Stimulated activated CD8-positive, alpha-beta memory T cell treated with anti-CD3 and anti-CD28 coated beads, Interleukin-15, amount 100 ng/mL, for 24 hours (primary cell): Measurements from ENCODE around the gene LRSAM1.
"Not testable (repeated sequence)": the region's sequence is repeated elsewhere in the genome, so short reads cannot be mapped to it uniquely, and the experiment has no call there.

Source experiments
- DNase-seq: peaks from one replicate; pipeline ENCODE4 v3.0.0-alpha.2; 2020; ENCODE audit warnings: low read depth

The LRSAM1 gene

GRCh38 chr9:127457191-127457878 lies 6.0 kb downstream of the LRSAM1 start:
- DNase-seq = no peak

- DNase-seq = no peak
These were observed 7.6 kb downstream of the LRSAM1 start for GRCh38 chr9:127458921-127459320.

- no peak for DNase-seq
These were observed 12.1 kb downstream of the LRSAM1 start for GRCh38 chr9:127463382-127463781.

GRCh38 chr9:127463911-127464310 lies 12.6 kb downstream of the LRSAM1 start:
- DNase-seq = no peak

- DNase-seq = not testable (repeated sequence)
These were observed 15.2 kb downstream of the LRSAM1 start for GRCh38 chr9:127466407-127466917.

GRCh38 chr9:127467621-127468020 lies 16.3 kb downstream of the LRSAM1 start:
- DNase-seq = no peak

- no peak for DNase-seq
These were observed 19.4 kb downstream of the LRSAM1 start for GRCh38 chr9:127470662-127471061.

- DNase-seq = no peak
These were observed 22.2 kb downstream of the LRSAM1 start for GRCh38 chr9:127473501-127473900.

- no peak for DNase-seq
These were observed 22.6 kb downstream of the LRSAM1 start for GRCh38 chr9:127473932-127474331.

- DNase-seq = no peak
These were observed 23.3 kb downstream of the LRSAM1 start for GRCh38 chr9:127474592-127474991.

- DNase-seq = no peak
These were observed 28.3 kb downstream of the LRSAM1 start for GRCh38 chr9:127479507-127480081.

- no peak for DNase-seq
These were observed 31.4 kb downstream of the LRSAM1 start for GRCh38 chr9:127482662-127483061.

- no peak for DNase-seq
These were observed 34.7 kb downstream of the LRSAM1 start for GRCh38 chr9:127485995-127486394.

GRCh38 chr9:127488946-127489345 lies 37.6 kb downstream of the LRSAM1 start:
- DNase-seq = no peak

- DNase-seq = no peak
These were observed 38.3 kb downstream of the LRSAM1 start for GRCh38 chr9:127489471-127490115.

- no peak for DNase-seq
These were observed 39.4 kb downstream of the LRSAM1 start for GRCh38 chr9:127490535-127491230.

- DNase-seq = no peak
These were observed 40.2 kb downstream of the LRSAM1 start for GRCh38 chr9:127491516-127491915.

GRCh38 chr9:127492616-127493015 lies 41.3 kb downstream of the LRSAM1 start:
- DNase-seq = no peak

- DNase-seq = no peak
These were observed 42.4 kb downstream of the LRSAM1 start for GRCh38 chr9:127493592-127494303.

GRCh38 chr9:127494304-127494702 lies 43.0 kb downstream of the LRSAM1 start:
- no peak for DNase-seq

- DNase-seq = no peak
These were observed 44.7 kb downstream of the LRSAM1 start for GRCh38 chr9:127495884-127496555.
